ENCODE measurements around the gene RSF1.

GRCh38 chr11:77823775-77824174, 3.3 kb upstream of the RSF1 start:
- no peak for TF ChIP-seq CTCF (conservative IDR thresholded peaks at IDR 0.05 in 1 of 2, IDR thresholded peaks at IDR 0.05 in 1 of 2; ENCODE audit: extremely low read depth in 1 of 2, insufficient read depth in 1 of 2, low read depth in 1 of 2, low read length in 2 of 2)
- TF ChIP-seq EZH2 (IDR thresholded peaks at IDR 0.05; ENCODE audit: borderline replicate concordance, low read length), result no peak

All from mammary epithelial cell (primary cell).